Gastrocnemius medialis (tissue), 4 donors: ENCODE results near the gene RCAN2. TPM values are rescaled to one million over a fixed set of nuclear protein-coding genes. Genes with fewer than 3 reads are reported as not detected.

Experiments used
- total RNA-seq, 4 donors: library from RNA; depleted of rRNA; stranded (reverse); fragments of >200 nt; gene quantifications; one replicate each; pipeline versions ENCODE4 v1.1.0 to v1.2.3, GENCODE V29; 2016

Gene RCAN2
- total RNA-seq, 4 donors from 2014 or later, result 26.2 to 88.8 (median 43.2) TPM

Other genes starting within 250 kb of the RCAN2 start
- gene CYP39A1, start 161.4 kb upstream of the RCAN2 start, total RNA-seq, result 1 to 10 TPM in 2 of 4 donors, under 1 TPM in 2; 0.24 to 3.8 (median 1.0) TPM
- gene SLC25A27, start 161.5 kb upstream of the RCAN2 start, total RNA-seq, result 10 to 100 TPM in 1 of 4 donors, 1 to 10 TPM in 2, under 1 TPM in 1; 0.56 to 24.2 (median 6.5) TPM
- gene TDRD6, start 196.4 kb upstream of the RCAN2 start, total RNA-seq, result 1 to 10 TPM in 1 of 4 donors, under 1 TPM in 3; 0.03 to 1.7 (median 0.07) TPM
- not detected for gene PLA2G7, start 243.9 kb upstream of the RCAN2 start, total RNA-seq